HepG2 (cell line): ENCODE data around the gene GNG7. TPM values are rescaled to one million over a fixed set of nuclear protein-coding genes. Genes with fewer than 3 reads are reported as not detected.
A peak's percentile ranks its signal among the peaks of the same experiment; 100 is the strongest.

Source experiments
- AGO1 ChIP-seq: fragments of 200-400 bp; formaldehyde crosslinking; IDR thresholded peaks from 2 replicates; pipeline ENCODE4 v1.6.1; 2017; ENCODE audit warnings: mild to moderate bottlenecking, low read depth, low read length, moderate library complexity; ENCODE audit not compliant: poor library complexity, severe bottlenecking
- HDAC2 ChIP-seq: sonication (generic); formaldehyde crosslinking; IDR thresholded peaks from 2 replicates; pipeline ENCODE4 v1.4.0; 2020; ENCODE audit warnings: missing genetic modification reagents
- HOXA5 ChIP-seq: sonication (generic); formaldehyde crosslinking; IDR thresholded peaks from 2 replicates; pipeline ENCODE4 v1.4.0; 2020; ENCODE audit warnings: missing genetic modification reagents
- MTF2 ChIP-seq: sonication (generic); formaldehyde crosslinking; IDR thresholded peaks from 2 replicates; pipeline ENCODE4 v1.5.0; 2020; ENCODE audit warnings: missing genetic modification reagents, borderline replicate concordance
- NAIF1 ChIP-seq: sonication (generic); formaldehyde crosslinking; IDR thresholded peaks from 2 replicates; pipeline ENCODE4 v1.5.0; 2020; ENCODE audit warnings: mild to moderate bottlenecking, missing genetic modification reagents, borderline replicate concordance
- NRL ChIP-seq: sonication (generic); formaldehyde crosslinking; IDR thresholded peaks from 2 replicates; pipeline ENCODE4 v1.5.0; 2020; ENCODE audit warnings: missing genetic modification reagents, mild to moderate bottlenecking, moderate library complexity, borderline replicate concordance
- RFXANK ChIP-seq: IDR thresholded peaks from 2 replicates; pipeline ENCODE4 v1.6.1; 2016
- ZKSCAN8 ChIP-seq: IDR thresholded peaks from 2 replicates; pipeline ENCODE4 v1.6.1; 2016; ENCODE audit warnings: borderline replicate concordance, missing genetic modification reagents, missing compliant biosample characterization
- ZNF44 ChIP-seq: sonication (generic); formaldehyde crosslinking; IDR thresholded peaks from 2 replicates; pipeline ENCODE4 v1.5.1; 2020; ENCODE audit warnings: mild to moderate bottlenecking, missing genetic modification reagents
- ZNF530 ChIP-seq: sonication (generic); formaldehyde crosslinking; IDR thresholded peaks from 2 replicates; pipeline ENCODE4 v1.5.0; 2020; ENCODE audit warnings: low read depth, mild to moderate bottlenecking, missing genetic modification reagents
- ZNF549 ChIP-seq: sonication (generic); formaldehyde crosslinking; IDR thresholded peaks from 2 replicates; pipeline ENCODE4 v1.5.0; 2020; ENCODE audit warnings: missing genetic modification reagents
- ZNF563 ChIP-seq: sonication (generic); formaldehyde crosslinking; IDR thresholded peaks from 2 replicates; pipeline ENCODE4 v1.8.0; 2022; ENCODE audit warnings: mild to moderate bottlenecking, moderate library complexity, missing genetic modification reagents
- ZNF775 ChIP-seq: sonication (generic); formaldehyde crosslinking; IDR thresholded peaks from 2 replicates; pipeline ENCODE4 v1.4.0; 2020; ENCODE audit warnings: missing genetic modification reagents, mild to moderate bottlenecking, moderate library complexity, borderline replicate concordance
- ZNF777 ChIP-seq: sonication (generic); formaldehyde crosslinking; IDR thresholded peaks from 2 replicates; pipeline ENCODE4 v1.4.0; 2020; ENCODE audit warnings: missing genetic modification reagents
- polyA plus RNA-seq, 8 experiments: library from polyadenylated mRNA; depleted of rRNA in 3 of 8; stranded (reverse) in 7 of 8; unstranded in 1 of 8; fragments of >200 nt; fragmentation: Illumina TruSeq in 4 of 8; extraction: Trizol in 4 of 8; gene quantifications; 2 replicates each; pipeline versions ENCODE4 v1.2.1 to v1.2.3, GENCODE V29; 2011 to 2016; ENCODE audit warnings: low read depth in 4 of 8, missing spikeins in 1 of 8, mixed read lengths in 1 of 8; ENCODE audit not compliant: insufficient read depth in 1 of 8
- total RNA-seq, 5 experiments: library from RNA; depleted of rRNA; stranded (reverse); fragments of >200 nt; fragmentation: Illumina TruSeq; extraction: Trizol; gene quantifications; 2 replicates each; pipeline ENCODE4 v1.2.3, GENCODE V29; 2016; ENCODE audit warnings: low read depth in 1 of 5
- TF ChIP-seq, protein P1 (sequence below): sonication (generic); formaldehyde crosslinking; IDR thresholded peaks from 2 replicates; pipeline ENCODE4 v1.4.0; 2020; ENCODE audit warnings: missing genetic modification reagents
- TF ChIP-seq, protein P2 (sequence below): sonication (generic); formaldehyde crosslinking; IDR thresholded peaks from 2 replicates; pipeline ENCODE4 v1.5.0; 2020; ENCODE audit warnings: missing genetic modification reagents
- TF ChIP-seq, protein P3 (sequence below): sonication (generic); formaldehyde crosslinking; IDR thresholded peaks from 2 replicates; pipeline ENCODE4 v1.8.1; 2023; ENCODE audit warnings: missing genetic modification reagents, inconsistent platforms, borderline replicate concordance
- TF ChIP-seq, protein P4 (sequence below), 2 experiments: sonication (generic) in 1 of 2; formaldehyde crosslinking in 1 of 2; IDR thresholded peaks; 2 replicates each; pipeline versions ENCODE4 v1.5.1 to v1.6.1; 2011 to 2020; ENCODE audit warnings: borderline replicate concordance in 1 of 2, low read depth in 1 of 2, low read length in 1 of 2, mild to moderate bottlenecking in 1 of 2, missing genetic modification reagents in 1 of 2, moderate library complexity in 1 of 2
- TF ChIP-seq, protein P5 (sequence below): sonication (generic); formaldehyde crosslinking; conservative IDR thresholded peaks from 2 replicates; pipeline ENCODE4 v1.4.0; 2020; ENCODE audit warnings: missing genetic modification reagents

GNG7 gene
- total and polyA plus RNA-seq, 2 of the 13 experiments (the other 11 are each of a cell fraction or from before 2014, with no cell fraction given) = 1.4 to 3.3 TPM

DNA sequence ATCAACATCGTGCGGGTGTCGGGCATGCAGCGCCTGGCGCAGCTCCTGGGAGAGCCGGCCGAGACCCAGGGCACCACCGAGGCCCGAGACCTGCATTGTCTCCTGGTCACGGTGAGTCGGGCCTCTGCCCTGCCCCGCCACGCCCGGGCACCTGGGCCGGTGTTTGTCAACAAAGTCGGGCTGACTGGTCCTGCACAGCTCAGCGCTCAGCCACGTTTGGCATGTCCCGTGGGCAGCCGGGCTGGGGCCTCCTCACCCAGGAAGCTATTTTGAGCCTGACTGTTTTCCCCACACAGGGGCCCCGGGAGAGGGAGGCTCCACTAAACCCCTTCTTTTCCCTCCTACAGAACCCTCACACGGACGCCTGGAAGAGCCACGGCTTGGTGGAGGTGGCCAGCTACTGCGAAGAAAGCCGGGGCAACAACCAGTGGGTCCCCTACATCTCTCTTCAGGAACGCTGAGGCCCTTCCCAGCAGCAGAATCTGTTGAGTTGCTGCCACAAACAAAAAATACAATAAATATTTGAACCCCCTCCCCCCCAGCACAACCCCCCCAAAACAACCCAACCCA lies 225.3 kb downstream of the GNG7 start (continued):
- TF ChIP-seq MTF2 (CRISPR knock-in tag) (no peak), ZNF775 (CRISPR knock-in tag) (no peak), NAIF1 (CRISPR knock-in tag) (no peak), HDAC2 (CRISPR knock-in tag) (no peak), ZKSCAN8 (CRISPR knock-in tag) (no peak), ZNF530 (CRISPR knock-in tag) (no peak), ZNF44 (CRISPR knock-in tag) (no peak), ZNF777 (no peak), RFXANK (CRISPR knock-in tag) (no peak), ZNF549 (CRISPR knock-in tag) (no peak), HOXA5 (CRISPR knock-in tag) (no peak), AGO1 (peak; percentile 62), NRL (CRISPR knock-in tag) (no peak), ZNF563 (CRISPR knock-in tag) (no peak; the same call in 1 of the 2 replicates)
- TF ChIP-seq, protein P1, sequence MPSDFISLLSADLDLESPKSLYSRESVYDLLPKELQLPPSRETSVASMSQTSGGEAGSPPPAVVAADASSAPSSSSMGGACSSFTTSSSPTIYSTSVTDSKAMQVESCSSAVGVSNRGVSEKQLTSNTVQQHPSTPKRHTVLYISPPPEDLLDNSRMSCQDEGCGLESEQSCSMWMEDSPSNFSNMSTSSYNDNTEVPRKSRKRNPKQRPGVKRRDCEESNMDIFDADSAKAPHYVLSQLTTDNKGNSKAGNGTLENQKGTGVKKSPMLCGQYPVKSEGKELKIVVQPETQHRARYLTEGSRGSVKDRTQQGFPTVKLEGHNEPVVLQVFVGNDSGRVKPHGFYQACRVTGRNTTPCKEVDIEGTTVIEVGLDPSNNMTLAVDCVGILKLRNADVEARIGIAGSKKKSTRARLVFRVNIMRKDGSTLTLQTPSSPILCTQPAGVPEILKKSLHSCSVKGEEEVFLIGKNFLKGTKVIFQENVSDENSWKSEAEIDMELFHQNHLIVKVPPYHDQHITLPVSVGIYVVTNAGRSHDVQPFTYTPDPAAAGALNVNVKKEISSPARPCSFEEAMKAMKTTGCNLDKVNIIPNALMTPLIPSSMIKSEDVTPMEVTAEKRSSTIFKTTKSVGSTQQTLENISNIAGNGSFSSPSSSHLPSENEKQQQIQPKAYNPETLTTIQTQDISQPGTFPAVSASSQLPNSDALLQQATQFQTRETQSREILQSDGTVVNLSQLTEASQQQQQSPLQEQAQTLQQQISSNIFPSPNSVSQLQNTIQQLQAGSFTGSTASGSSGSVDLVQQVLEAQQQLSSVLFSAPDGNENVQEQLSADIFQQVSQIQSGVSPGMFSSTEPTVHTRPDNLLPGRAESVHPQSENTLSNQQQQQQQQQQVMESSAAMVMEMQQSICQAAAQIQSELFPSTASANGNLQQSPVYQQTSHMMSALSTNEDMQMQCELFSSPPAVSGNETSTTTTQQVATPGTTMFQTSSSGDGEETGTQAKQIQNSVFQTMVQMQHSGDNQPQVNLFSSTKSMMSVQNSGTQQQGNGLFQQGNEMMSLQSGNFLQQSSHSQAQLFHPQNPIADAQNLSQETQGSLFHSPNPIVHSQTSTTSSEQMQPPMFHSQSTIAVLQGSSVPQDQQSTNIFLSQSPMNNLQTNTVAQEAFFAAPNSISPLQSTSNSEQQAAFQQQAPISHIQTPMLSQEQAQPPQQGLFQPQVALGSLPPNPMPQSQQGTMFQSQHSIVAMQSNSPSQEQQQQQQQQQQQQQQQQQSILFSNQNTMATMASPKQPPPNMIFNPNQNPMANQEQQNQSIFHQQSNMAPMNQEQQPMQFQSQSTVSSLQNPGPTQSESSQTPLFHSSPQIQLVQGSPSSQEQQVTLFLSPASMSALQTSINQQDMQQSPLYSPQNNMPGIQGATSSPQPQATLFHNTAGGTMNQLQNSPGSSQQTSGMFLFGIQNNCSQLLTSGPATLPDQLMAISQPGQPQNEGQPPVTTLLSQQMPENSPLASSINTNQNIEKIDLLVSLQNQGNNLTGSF = no peak
- TF ChIP-seq, protein P2, sequence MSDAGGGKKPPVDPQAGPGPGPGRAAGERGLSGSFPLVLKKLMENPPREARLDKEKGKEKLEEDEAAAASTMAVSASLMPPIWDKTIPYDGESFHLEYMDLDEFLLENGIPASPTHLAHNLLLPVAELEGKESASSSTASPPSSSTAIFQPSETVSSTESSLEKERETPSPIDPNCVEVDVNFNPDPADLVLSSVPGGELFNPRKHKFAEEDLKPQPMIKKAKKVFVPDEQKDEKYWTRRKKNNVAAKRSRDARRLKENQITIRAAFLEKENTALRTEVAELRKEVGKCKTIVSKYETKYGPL (CRISPR knock-in tag) = no peak
- TF ChIP-seq, protein P3, sequence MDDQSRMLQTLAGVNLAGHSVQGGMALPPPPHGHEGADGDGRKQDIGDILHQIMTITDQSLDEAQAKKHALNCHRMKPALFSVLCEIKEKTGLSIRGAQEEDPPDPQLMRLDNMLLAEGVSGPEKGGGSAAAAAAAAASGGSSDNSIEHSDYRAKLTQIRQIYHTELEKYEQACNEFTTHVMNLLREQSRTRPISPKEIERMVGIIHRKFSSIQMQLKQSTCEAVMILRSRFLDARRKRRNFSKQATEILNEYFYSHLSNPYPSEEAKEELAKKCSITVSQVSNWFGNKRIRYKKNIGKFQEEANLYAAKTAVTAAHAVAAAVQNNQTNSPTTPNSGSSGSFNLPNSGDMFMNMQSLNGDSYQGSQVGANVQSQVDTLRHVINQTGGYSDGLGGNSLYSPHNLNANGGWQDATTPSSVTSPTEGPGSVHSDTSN (CRISPR knock-in tag) = no peak
- TF ChIP-seq, protein P4, sequence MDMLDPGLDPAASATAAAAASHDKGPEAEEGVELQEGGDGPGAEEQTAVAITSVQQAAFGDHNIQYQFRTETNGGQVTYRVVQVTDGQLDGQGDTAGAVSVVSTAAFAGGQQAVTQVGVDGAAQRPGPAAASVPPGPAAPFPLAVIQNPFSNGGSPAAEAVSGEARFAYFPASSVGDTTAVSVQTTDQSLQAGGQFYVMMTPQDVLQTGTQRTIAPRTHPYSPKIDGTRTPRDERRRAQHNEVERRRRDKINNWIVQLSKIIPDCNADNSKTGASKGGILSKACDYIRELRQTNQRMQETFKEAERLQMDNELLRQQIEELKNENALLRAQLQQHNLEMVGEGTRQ (IDR thresholded peaks at IDR 0.05; ENCODE audit: low read depth, low read length) = no peak
- TF ChIP-seq, protein P4 (CRISPR knock-in tag; IDR thresholded peaks at IDR 0.05; ENCODE audit: borderline replicate concordance) = no peak
- TF ChIP-seq, protein P5, sequence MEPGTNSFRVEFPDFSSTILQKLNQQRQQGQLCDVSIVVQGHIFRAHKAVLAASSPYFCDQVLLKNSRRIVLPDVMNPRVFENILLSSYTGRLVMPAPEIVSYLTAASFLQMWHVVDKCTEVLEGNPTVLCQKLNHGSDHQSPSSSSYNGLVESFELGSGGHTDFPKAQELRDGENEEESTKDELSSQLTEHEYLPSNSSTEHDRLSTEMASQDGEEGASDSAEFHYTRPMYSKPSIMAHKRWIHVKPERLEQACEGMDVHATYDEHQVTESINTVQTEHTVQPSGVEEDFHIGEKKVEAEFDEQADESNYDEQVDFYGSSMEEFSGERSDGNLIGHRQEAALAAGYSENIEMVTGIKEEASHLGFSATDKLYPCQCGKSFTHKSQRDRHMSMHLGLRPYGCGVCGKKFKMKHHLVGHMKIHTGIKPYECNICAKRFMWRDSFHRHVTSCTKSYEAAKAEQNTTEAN (CRISPR knock-in tag) = no peak
